Mononuclear cell (primary cell): ENCODE data around the gene MEN1. TPM values are rescaled to one million over a fixed set of nuclear protein-coding genes. Genes with fewer than 3 reads are reported as not detected.

Experiments
- H3K27me3 ChIP-seq: 2 replicates; pipeline ENCODE4 v1.6.0; 2011; ENCODE audit warnings: low read length, control low read depth; ENCODE audit not compliant: insufficient read depth
- H3K4me1 ChIP-seq: 2 replicates; pipeline ENCODE4 v1.5.1; 2011; ENCODE audit warnings: mild to moderate bottlenecking, low read length, control low read depth; ENCODE audit not compliant: insufficient read depth
- H3K4me3 ChIP-seq: 2 replicates; pipeline ENCODE4 v1.5.1; 2011; ENCODE audit warnings: mild to moderate bottlenecking, low read length, moderate library complexity
- H3K9me3 ChIP-seq: 2 replicates; pipeline ENCODE4 v1.5.1; 2011; ENCODE audit warnings: low read depth, mild to moderate bottlenecking, control low read depth, low read length
- total RNA-seq: library from RNA; depleted of rRNA; stranded (reverse); fragments of >200 nt; gene quantifications from one replicate; pipeline ENCODE4 v1.2.3, GENCODE V29; 2012

MEN1 gene
- total RNA-seq, 1 donor = 4.0 TPM

DNA sequence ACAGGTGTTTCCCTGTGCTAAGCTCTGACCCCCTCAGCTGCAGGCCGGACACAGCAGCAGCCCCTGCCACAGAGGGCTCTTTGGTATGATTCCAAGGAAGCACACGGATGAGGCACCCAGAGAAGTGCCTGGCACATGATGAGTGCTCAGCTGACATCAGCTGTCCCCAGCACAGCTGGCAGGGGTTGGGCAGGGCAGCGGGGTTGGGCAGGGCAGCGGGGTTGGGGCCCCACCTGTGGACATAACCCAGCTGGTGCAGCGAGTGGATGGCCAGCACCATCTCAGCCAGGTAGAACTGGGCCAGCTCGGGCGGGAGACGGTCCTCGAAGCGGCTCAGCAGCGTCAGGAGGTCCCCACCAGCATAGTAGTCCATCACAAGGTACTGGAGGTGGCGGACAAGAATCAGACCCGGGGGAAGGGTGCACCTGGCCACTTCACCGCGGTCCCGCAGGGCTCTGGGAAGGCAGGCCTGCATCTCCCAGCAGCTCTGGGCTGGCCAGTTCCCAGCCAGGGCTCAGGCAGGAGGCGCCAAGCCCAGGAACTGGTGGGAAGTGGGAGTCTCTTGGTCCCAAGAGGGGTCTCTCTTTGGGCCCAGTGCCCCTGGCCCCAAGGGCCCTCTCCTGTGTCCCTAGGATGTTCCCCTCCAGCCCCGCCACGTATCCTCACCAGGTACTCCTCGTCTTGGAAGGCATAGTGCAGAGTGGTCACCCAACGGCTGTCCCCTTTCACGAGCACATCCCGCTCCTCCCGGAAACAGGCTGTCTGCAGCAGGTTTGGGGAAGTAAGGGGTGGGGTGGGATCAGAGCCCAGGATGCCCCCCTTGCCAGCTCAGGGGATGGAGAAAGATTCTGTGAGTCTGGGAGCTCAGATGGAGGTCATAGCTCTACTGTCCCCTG is 29.8 kb upstream of the MEN1 start:
- Histone ChIP-seq H3K27me3 (no peaks in the 10 kb centered on the region), H3K9me3 (no peaks in the 10 kb centered on the region), H3K4me1 (peaks cover 13% of the 10 kb centered on the region), H3K4me3 (no peak overlapping the region)

DNA sequence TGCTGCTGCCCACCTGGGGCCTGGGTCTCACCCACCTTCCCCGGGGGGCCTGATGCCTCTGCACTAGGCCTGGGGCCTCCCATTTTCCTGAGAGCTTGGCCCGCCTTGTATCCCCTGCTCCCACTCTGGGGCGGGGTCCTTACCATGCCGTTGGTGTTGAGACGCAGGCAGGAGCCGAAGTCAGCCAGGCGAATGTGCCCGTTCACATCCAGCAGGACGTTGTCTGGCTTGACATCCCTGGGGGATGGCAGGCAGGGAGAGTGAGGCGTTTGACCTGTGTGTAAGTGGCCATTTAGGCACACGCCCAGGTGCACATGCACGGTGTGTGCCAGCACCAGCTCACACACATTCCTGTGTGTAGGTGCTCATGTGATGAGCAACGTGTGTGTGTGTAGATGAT is 29.0 kb upstream of the MEN1 start:
- H3K4me3 ChIP-seq = no peak overlapping the region
- H3K9me3 ChIP-seq = no peaks in the 10 kb centered on the region
- H3K27me3 ChIP-seq = no peaks in the 10 kb centered on the region
- H3K4me1 ChIP-seq = peaks cover 8% of the 10 kb centered on the region

DNA sequence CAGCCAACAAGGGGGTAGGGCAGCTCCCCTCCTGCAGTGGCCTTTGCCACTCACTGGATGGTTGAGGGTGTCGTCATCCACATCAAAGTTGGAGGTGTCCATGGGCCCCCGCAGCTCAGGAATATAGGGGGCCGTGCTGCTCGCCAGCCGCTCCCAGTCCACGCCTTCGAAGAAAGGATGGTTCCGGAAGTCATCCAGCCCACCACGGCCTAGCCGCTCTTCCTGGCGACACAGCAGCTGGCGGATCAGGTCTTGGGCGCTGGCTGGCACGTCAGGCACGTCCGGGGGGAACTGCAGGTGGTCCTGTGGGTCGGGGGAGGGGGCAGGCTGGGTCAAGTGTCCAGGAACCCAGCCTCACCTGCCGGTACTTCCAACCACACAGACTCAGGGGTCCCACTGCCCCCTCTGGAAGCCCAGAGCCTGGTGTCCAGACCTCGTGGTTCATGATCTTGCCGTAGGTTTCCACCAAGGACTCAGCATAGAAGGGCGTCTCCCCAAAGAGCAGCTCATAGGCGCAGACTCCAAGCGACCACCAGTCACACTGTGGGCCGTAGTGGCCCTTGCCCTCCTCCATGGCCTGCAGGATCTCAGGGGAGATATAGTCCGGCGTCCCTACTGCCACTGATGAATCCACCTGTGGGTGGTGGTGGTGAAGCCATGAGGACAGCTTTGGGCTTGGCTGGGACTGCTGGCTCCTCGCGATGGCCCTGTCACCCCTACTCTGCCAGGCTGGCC is 28.4 kb upstream of the MEN1 start:
- no peaks in the 10 kb centered on the region for H3K27me3 ChIP-seq
- H3K4me3 ChIP-seq = no peak overlapping the region
- peaks cover 2% of the 10 kb centered on the region for H3K4me1 ChIP-seq
- H3K9me3 ChIP-seq = no peaks in the 10 kb centered on the region

DNA sequence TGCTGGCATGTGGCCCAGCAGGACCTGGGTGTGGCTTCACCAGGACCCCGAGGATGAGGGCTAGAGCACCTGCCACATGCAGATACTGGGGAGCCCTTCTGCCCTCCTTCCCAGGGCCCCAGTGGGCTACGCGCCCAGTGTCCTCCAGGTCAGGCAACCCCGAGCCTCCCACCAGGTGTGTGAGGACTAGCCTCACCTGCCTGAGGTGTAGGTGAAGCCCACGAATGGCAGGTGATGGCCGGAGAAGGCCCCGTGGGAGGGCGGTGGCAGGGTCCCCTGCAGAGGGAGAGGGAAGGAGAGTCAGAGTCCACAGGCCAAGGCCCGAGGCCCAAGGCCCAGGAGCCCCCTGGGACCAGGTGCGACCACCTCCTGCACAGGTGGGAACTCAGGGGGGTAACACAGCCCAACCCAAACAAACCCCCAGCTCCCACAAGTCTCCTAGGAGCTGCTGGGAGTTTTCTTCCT is 27.6 kb upstream of the MEN1 start:
- no peaks in the 10 kb centered on the region for H3K9me3 ChIP-seq
- no peak overlapping the region for H3K4me3 ChIP-seq
- H3K4me1 ChIP-seq = no peaks in the 10 kb centered on the region
- no peaks in the 10 kb centered on the region for H3K27me3 ChIP-seq

DNA sequence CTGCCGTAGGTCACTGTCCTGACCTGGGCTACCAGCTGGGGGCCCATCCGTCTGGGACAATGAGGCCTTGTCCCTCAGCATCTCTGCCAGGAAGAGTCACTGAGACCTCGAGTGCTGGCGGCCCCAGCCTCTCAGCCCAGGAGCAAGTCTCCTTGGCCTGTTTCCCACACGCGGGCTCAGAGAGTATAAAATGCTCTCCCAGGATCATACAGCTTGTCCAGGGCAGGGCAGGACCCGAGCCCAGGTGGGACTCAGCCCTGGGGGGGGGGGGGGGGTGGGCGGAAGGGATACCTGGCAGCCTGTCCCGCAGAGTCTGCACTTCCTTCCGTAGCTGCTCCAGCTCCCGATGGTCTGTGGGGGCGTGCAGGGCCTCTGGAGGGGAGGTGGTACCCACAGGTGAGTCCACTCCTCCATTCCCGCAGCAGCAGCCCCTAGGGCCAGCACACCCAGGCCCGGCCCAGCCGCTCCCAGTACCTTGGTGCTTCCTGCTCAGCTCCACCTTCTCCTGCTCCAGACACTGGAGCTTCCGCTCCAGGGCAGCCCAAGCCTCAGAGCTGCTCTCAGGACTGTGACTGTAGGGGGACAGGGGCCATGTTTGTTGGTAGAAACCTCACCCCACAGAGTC is 26.2 kb upstream of the MEN1 start:
- H3K27me3 ChIP-seq = no peaks in the 10 kb centered on the region
- H3K4me1 ChIP-seq = no peaks in the 10 kb centered on the region
- H3K4me3 ChIP-seq = no peak overlapping the region
- no peaks in the 10 kb centered on the region for H3K9me3 ChIP-seq

DNA sequence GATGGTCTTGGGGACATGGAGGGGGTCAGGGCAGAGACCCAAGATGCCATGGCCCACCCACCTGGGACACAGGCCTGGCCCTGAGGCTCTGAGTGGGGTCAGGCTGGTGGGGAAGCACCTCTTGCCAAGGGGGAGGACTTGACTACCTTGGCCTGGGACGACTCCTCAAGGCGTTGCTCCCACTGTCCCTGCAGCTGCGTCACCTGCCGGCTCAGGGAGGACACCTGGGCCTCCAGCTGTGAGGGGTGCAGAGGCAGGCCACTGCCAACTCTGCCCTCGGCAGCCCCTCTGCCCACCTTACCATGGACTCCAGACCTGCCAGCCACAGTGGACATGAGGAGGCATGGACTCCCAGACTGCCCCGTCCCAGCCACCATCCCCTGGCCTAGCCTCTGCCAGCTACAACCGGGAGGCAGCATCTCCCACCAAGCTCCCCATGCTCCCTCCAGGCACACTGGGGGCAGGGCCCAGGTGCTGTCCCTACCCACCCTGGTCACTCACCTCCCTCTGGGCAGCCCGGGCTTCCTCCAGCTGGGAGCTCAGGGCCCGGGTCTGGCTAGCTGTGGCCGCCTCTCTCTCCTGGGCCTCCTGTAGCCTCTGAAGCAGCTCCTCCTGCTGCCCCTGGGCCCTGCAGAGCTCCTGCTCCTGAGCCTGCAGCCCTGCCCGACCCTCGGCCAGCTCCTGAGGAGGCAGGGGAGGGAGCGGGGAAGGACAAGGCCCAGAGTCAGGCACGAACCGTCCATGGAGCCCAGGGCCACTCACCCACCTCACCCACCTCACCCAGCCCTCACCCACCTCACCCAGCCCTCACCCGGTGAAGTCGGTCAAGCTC is 25.5 kb upstream of the MEN1 start:
- H3K4me1 ChIP-seq = no peaks in the 10 kb centered on the region
- no peak overlapping the region for H3K4me3 ChIP-seq
- no peaks in the 10 kb centered on the region for H3K27me3 ChIP-seq
- no peaks in the 10 kb centered on the region for H3K9me3 ChIP-seq

DNA sequence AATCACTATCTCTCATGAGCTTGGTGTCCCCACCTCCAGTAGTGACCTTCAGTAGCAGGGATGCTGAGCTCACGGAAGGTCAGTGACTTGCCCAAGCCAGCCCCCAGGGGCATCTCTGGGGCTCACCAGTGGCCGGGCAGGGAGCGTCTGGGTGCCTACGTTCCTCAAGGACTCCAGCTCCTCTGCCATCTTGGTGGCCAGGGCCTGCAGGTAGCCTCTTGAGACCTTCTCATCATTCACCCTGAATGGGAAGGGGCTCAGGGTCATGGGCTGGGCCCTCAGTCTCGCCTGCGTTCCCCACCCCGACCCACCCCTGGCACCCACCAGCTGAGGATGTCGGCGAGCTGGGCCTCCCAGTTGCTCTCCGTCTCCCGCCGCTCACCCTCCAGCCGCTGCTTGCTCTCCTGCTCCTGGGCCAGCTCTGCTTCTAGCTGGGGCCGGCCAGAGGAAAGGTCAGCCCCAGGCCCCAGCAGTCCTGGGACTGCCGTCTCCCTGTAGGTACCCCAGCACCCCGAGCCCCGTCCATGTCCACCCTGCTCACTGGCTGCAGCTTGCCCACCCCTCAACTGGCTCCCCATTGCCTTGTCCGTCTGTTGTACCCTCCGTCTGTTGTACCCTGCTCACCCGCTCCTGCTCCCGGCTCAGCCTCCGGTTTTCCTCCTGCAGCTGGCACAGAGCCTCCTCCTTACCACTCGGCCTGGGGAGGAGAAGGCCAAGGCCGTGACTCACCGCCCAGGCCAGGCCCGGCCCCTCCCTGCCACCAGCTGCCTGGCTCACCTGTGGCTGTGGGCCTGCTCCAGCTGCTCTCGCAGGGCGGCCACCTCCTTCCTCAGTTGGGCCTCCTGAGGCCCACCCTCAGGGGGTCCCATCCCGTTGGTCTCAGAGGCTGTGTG is 24.6 kb upstream of the MEN1 start:
- no peaks in the 10 kb centered on the region for H3K27me3 ChIP-seq
- no peaks in the 10 kb centered on the region for H3K9me3 ChIP-seq
- H3K4me1 ChIP-seq = no peaks in the 10 kb centered on the region
- no peak overlapping the region for H3K4me3 ChIP-seq

DNA sequence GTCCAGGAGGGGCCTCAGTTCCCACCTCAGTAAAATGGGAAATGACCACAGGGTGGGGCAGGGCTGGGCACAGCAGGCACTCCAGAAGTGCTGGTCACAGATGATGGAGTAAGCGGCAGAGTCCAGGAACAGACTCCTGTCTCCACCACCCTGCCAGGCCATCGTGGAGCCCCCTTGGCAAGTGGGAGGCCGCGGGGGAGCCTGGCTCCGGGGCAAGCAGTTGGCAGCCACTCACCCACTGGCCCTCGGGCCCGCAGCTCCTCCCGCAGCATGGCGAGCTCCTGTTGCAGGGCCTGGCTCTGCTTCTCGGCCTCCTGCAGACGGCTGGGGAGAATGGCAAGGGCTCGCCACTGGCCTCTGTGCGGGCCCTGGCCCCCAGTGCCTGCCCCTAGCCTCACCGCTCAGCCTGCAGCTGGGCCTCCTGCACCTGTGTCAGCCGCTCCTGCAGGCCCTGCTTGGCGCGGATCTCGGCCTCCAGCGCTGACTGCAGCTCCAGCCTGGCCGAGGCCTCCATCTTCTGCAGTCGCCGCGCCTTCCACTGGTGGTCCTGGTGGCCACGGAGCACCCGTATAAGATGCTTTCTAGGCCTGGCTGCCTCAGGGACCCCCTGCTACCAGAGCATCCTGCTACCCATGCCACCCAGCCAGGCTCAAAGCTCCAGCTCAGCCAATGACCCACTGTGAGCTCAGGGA is 23.8 kb upstream of the MEN1 start:
- Histone ChIP-seq H3K4me3 (no peak overlapping the region), H3K9me3 (no peaks in the 10 kb centered on the region), H3K4me1 (no peaks in the 10 kb centered on the region), H3K27me3 (no peaks in the 10 kb centered on the region)

DNA sequence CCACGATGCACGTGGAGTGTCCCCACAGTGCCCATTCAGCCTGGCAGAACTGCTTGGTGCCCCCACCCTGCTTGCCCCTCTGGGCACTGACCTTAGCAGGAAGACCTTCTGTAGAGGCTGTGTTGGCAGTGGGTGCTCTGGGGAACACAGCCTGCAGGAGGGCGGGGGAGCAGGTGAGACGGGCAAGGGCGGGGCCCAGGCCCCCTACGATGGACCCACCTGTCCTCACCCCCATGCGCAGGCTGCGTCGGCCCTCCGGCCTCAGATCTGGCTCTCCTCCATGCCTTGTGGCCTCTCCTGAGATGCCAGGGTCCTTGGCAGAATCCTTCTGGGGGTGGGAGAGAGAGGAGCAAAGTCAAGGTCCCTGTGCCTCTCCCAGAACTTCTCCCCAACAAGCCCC is 23.2 kb upstream of the MEN1 start:
- Histone ChIP-seq H3K27me3 (no peaks in the 10 kb centered on the region), H3K4me3 (no peak overlapping the region), H3K4me1 (no peaks in the 10 kb centered on the region), H3K9me3 (no peaks in the 10 kb centered on the region)

DNA sequence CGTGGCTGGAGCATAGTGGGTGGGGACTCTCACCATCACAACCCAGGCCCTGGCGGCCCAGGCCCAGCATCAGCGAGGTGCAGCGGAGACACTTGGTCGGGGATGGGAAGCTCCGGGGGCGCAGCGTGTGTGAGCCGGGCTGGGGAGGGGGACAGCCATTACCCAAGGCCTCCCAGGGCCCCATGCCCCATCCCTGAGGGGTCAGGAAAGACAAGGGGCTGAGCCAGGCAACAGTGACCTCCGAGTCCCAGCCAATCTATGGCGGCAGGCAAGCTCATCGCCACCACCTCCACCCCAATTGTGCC is 22.8 kb upstream of the MEN1 start:
- Histone ChIP-seq H3K9me3 (no peaks in the 10 kb centered on the region), H3K27me3 (no peaks in the 10 kb centered on the region), H3K4me1 (no peaks in the 10 kb centered on the region), H3K4me3 (no peak overlapping the region)

DNA sequence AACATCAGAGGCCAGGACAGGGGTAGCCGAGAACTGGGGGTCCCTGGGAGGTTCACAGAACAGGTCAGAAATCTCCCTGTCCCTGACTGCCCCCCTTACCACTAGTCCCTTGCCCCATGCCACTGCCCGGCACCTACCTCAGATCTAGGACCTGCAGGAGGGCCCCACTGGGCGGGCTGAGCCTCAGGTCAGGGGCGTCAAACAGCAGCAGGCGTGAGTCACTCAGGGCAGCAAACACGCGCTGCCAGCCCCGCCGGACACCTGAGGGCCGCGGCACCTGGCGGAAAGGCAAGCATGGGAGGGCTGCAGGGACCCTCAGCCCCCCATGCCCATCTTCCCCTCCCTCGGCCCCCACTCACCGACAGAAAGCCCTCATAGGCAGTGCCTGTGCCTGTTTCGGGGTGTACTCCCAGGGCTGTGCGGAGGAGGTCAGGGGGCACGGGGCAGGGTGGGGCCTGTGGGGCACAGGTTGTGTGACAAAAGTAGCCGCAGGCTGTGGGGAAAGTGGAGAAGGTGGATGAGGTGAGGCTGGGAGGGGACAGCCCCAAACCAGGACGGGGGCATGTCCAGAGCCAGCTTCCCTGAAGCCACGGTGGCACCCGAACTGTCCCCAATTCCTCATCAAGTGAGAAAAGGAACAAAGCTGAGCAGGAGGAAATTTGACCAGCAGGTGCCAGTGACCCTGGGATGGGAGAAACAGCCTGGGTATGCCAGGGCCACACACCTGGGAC is 22.3 kb upstream of the MEN1 start:
- Histone ChIP-seq H3K9me3 (no peaks in the 10 kb centered on the region), H3K4me1 (no peaks in the 10 kb centered on the region)

DNA sequence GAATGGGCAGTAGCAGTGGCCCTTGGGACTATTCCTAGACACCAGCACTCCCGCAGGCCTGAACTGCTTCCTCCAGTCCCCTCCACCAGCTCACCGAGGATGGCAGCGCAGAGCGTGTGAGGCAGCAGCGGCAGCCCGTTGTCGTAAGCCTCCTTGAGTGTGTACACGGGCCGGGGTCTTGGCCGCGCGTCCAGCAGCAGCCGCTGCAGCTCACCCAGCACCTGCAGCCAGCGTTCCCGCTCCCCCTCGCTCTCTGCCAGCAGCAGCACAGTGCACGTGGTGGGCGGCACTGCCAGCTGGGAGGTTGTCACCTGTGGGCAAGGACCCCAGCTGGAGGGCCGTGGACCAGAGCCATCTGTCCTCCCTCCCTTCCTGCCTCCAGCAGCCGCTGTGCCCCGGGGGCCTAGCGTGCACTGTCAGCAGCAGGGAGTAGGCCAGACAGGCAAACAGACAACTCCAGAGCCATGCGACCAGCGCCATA is 21.1 kb upstream of the MEN1 start:
- no peaks in the 10 kb centered on the region for H3K27me3 ChIP-seq
- no peaks in the 10 kb centered on the region for H3K9me3 ChIP-seq
- no peak overlapping the region for H3K4me3 ChIP-seq
- no peaks in the 10 kb centered on the region for H3K4me1 ChIP-seq

More for the DNA sequence above, 22.3 kb upstream of the MEN1 start:
- Histone ChIP-seq H3K4me3 (no peak overlapping the region), H3K27me3 (no peaks in the 10 kb centered on the region)
